ENCODE data around the gene MOCS1. TPM values are rescaled to one million over a fixed set of nuclear protein-coding genes. Genes with fewer than 3 reads are reported as not detected.
A peak's percentile ranks its signal among the peaks of the same experiment; 100 is the strongest.

MOCS1 gene
- total and polyA plus RNA-seq, 2 donors = 1.7 to 4.2 TPM

DNA sequence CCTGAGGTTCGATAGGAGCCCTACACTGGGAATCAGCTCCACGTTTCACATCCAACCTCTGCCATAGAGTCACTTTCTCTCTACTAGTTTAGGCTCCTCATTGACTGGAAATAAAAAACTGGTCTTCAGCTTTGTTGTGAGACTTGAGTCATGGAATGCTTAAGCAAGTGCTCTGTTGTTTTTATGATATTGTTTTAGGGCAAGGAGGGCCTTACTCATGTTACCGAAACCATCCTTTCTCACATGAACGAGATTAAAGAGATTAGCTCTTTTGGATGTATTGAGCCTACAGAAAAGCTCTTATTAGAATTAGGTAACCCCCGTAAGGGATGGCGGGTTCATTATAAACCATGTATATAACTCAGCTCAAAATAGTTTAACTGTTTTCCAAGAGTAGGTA is 6.9 kb upstream of the MOCS1 start:
- no peaks in the 10 kb centered on the region for H3K4me1 ChIP-seq (ENCODE audit: control insufficient read depth in 2 of 2, insufficient read depth in 2 of 2, low read length in 2 of 2)
- 97% methylated on average over 6 of the region's 6 CpGs for WGBS
- no peaks in the 10 kb centered on the region for H3K9me3 ChIP-seq (ENCODE audit: control insufficient read depth in 2 of 2, insufficient read depth in 1 of 2, low read length in 1 of 2)
- H3K4me3 ChIP-seq (ENCODE audit: low read length in 2 of 2) = no peak overlapping the region
- no peak overlapping the region for H3K27ac ChIP-seq (ENCODE audit: low read depth in 1 of 2, low read length in 1 of 2)
- H3K36me3 ChIP-seq (ENCODE audit: control insufficient read depth in 2 of 2, insufficient read depth in 2 of 2, low read length in 1 of 2) = no peaks in the 10 kb centered on the region
- DNase-seq (ENCODE audit: low read depth in 6 of 9, low spot score in 9 of 9) = no peak
- H3K27me3 ChIP-seq (ENCODE audit: control insufficient read depth in 2 of 2, insufficient read depth in 1 of 2, low read length in 1 of 2) = peaks cover 0 to 6% of the 10 kb centered on the region in 2 donors

DNA sequence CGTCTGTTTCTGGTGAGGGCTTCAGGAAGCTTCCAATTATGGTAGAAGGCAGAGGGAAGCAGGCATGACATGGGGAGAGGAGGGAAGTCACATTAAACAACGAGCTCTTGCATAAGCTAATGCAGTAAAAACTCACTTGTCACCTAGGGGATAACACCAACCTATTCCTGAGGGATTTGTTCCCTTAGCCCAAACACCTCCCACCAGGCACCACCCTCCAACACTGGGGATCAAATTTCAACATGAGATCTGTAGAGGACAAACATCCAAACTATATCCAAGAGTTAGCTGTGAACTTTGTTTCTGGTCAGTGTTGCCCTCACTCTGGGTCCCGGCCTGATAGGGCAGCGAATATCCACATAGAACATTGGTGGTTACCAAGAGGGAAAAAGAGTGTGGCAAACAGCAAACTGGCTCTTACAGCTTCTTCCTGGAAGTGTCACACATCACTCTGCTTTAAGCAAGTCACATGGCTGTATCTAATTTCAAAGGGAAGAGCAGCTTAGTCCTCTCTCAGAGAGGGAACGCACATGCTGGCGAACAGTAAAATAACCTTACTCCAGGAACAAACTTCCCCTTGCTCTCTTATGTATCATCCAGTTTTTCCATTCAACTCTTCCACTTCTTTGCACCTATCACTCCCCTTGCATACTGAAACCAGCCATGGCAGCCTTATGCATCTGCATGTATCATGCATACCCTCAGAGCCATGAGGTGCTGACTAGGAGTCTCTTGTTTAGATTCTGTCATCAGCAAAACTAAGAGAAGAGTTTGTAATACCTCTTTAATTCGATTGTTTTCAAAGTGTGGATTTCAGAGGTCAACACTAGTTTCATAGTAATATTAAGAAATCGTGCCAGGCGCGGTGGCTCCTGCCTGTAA is 4.8 kb upstream of the MOCS1 start:
- WGBS = 86% methylated on average over 10 of the region's 10 CpGs
- peaks cover 6 to 24% of the 10 kb centered on the region in 2 donors for H3K27me3 ChIP-seq (ENCODE audit: control insufficient read depth in 2 of 2, insufficient read depth in 1 of 2, low read length in 1 of 2)
- DNase-seq (ENCODE audit: low read depth in 6 of 9, low spot score in 9 of 9) = no peak
- no peak overlapping the region for H3K4me3 ChIP-seq (ENCODE audit: low read length in 2 of 2)
- no peaks in the 10 kb centered on the region for H3K36me3 ChIP-seq (ENCODE audit: control insufficient read depth in 2 of 2, insufficient read depth in 2 of 2, low read length in 1 of 2)
- H3K9me3 ChIP-seq (ENCODE audit: control insufficient read depth in 2 of 2, insufficient read depth in 1 of 2, low read length in 1 of 2) = peaks cover 0 to 1% of the 10 kb centered on the region in 2 donors
- no peak overlapping the region for H3K27ac ChIP-seq (ENCODE audit: low read depth in 1 of 2, low read length in 1 of 2)
- peaks cover 1 to 5% of the 10 kb centered on the region in 2 donors for H3K4me1 ChIP-seq (ENCODE audit: control insufficient read depth in 2 of 2, insufficient read depth in 2 of 2, low read length in 2 of 2)

DNA sequence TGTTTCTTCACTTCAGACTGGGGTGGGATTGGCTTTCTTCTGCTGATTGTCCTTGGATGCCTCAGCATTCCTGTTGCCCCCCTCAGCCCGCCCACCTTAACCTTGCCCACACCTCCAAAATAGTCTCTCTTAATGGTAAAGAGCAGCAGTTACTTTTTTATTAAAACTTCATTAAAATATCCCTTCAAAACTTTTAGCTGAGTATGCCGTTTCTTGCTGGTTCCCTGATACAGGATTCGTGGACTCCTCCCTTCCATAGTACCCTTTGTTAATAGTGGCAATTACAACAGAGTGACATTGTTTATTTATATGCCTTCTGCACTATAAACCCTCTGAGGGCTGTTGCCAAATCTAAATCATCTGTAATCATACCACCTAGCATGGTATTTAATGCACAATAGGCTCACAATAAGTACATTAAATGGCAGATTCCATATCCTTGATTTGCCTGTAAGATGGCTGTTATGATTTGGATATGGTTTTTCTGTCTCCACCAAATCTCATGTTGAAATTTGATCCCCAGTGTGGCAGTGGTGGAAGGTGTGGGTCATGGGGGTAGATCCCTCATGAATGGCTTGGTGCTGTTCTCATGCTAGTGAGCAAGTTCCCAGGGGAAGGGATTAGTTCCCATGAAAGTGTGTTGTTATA is 3.5 kb upstream of the MOCS1 start:
- H3K27ac ChIP-seq (ENCODE audit: low read depth in 1 of 2, low read length in 1 of 2) = no peak overlapping the region
- no peak for DNase-seq (ENCODE audit: low read depth in 6 of 9, low spot score in 9 of 9)
- H3K36me3 ChIP-seq (ENCODE audit: control insufficient read depth in 2 of 2, insufficient read depth in 2 of 2, low read length in 1 of 2) = no peaks in the 10 kb centered on the region
- H3K4me1 ChIP-seq (ENCODE audit: control insufficient read depth in 2 of 2, insufficient read depth in 2 of 2, low read length in 2 of 2) = peaks cover 3 to 5% of the 10 kb centered on the region in 2 donors
- H3K27me3 ChIP-seq (ENCODE audit: control insufficient read depth in 2 of 2, insufficient read depth in 1 of 2, low read length in 1 of 2) = peaks cover 6 to 36% of the 10 kb centered on the region in 2 donors
- 89% methylated on average over 3 of the region's 3 CpGs for WGBS
- H3K4me3 ChIP-seq (ENCODE audit: low read length in 2 of 2) = no peak overlapping the region
- H3K9me3 ChIP-seq (ENCODE audit: control insufficient read depth in 2 of 2, insufficient read depth in 1 of 2, low read length in 1 of 2) = peaks cover 0 to 1% of the 10 kb centered on the region in 2 donors

DNA sequence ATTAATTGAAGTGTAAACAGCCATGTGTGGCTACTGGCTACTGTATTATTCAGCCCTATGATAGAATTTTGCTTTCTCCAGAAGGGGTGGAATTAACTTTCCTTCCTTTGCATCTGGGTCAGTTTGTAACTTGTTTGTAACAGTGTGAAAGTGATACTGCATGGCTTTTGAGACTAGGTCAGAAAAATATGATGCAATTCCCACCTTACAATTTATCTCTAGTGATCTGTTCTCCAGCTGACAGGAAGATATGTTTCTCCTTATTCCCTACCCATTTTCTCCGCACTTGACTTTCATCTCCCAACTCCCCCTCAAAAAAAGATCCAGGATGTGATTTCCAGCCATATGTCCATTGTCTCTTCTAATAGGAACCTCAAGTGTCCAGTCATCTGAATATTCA is 2.6 kb upstream of the MOCS1 start:
- H3K4me1 ChIP-seq (ENCODE audit: control insufficient read depth in 2 of 2, insufficient read depth in 2 of 2, low read length in 2 of 2) = peaks cover 3 to 5% of the 10 kb centered on the region in 2 donors
- no peak for DNase-seq (ENCODE audit: low read depth in 6 of 9, low spot score in 9 of 9)
- H3K4me3 ChIP-seq (ENCODE audit: low read length in 2 of 2) = no peak overlapping the region
- H3K9me3 ChIP-seq (ENCODE audit: control insufficient read depth in 2 of 2, insufficient read depth in 1 of 2, low read length in 1 of 2) = peaks cover 0 to 1% of the 10 kb centered on the region in 2 donors
- H3K27me3 ChIP-seq (ENCODE audit: control insufficient read depth in 2 of 2, insufficient read depth in 1 of 2, low read length in 1 of 2) = peaks cover 6 to 43% of the 10 kb centered on the region in 2 donors
- WGBS = 93% methylated on average over 1 of the region's 1 CpG
- no peak overlapping the region for H3K27ac ChIP-seq (ENCODE audit: low read depth in 1 of 2, low read length in 1 of 2)
- H3K36me3 ChIP-seq (ENCODE audit: control insufficient read depth in 2 of 2, insufficient read depth in 2 of 2, low read length in 1 of 2) = no peaks in the 10 kb centered on the region

DNA sequence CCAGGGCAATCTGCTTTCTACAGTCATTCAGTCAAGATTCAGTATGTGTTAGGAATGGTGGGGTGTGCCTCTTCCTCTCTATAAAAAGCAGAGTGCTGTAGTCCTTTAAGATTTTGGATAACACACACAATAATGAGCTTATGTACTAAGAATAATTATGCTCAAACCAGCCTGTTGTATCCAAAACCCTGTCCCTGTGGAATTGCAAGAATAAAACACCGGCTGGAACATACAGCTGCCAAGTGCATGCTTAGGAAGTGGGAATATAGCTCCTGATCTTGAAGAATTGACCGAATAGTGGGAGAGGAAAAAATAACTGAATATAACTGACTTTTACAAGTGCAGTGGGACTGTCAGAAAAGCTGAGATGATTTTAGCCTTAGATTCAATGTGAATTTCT is 979 bp upstream of the MOCS1 start:
- Histone ChIP-seq H3K36me3 (ENCODE audit: control insufficient read depth in 2 of 2, insufficient read depth in 2 of 2, low read length in 1 of 2) (no peaks in the 10 kb centered on the region), H3K27me3 (ENCODE audit: control insufficient read depth in 2 of 2, insufficient read depth in 1 of 2, low read length in 1 of 2) (peaks cover 6 to 47% of the 10 kb centered on the region in 2 donors), H3K4me1 (ENCODE audit: control insufficient read depth in 2 of 2, insufficient read depth in 2 of 2, low read length in 2 of 2) (peaks cover 8 to 9% of the 10 kb centered on the region in 2 donors), H3K9me3 (ENCODE audit: control insufficient read depth in 2 of 2, insufficient read depth in 1 of 2, low read length in 1 of 2) (peaks cover 0 to 1% of the 10 kb centered on the region in 2 donors), H3K4me3 (ENCODE audit: low read length in 2 of 2) (no peak overlapping the region), H3K27ac (ENCODE audit: low read depth in 1 of 2, low read length in 1 of 2) (no peak overlapping the region)
- WGBS = 96% methylated on average over 2 of the region's 2 CpGs
- DNase-seq (ENCODE audit: low read depth in 6 of 9, low spot score in 9 of 9) = no peak

DNA sequence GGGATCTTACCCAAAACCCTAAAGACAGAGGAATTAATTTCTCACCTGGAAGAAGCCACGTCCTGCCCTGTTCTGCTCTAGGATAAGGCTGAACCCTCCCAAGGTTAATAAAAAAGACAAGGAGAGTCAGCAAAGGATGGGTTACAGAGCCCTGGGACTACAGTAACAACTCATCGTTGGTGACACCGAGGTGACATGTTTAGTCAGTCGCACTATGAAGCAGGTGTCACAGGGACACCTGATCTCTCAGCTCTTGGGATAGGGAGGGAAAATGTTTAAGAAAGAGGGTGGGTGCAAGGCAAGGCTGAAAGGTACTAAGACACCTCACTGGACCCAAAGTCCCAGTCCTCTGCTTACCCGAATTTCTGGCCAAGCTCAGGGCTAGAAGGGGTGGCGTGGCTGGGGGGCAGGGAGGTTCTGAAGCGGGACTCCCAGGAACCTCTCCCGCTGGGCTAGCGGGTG is 562 bp downstream of the MOCS1 start:
- Histone ChIP-seq H3K4me1 (ENCODE audit: control insufficient read depth in 2 of 2, insufficient read depth in 2 of 2, low read length in 2 of 2) (peaks cover 12% of the 10 kb centered on the region in 2 donors), H3K36me3 (ENCODE audit: control insufficient read depth in 2 of 2, insufficient read depth in 2 of 2, low read length in 1 of 2) (no peaks in the 10 kb centered on the region), H3K9me3 (ENCODE audit: control insufficient read depth in 2 of 2, insufficient read depth in 1 of 2, low read length in 1 of 2) (peaks cover 0 to 1% of the 10 kb centered on the region in 2 donors), H3K27ac (ENCODE audit: low read depth in 1 of 2, low read length in 1 of 2) (no peak overlapping the region), H3K4me3 (ENCODE audit: low read length in 2 of 2) (peak overlapping the region; percentile 43 to 66), H3K27me3 (ENCODE audit: control insufficient read depth in 2 of 2, insufficient read depth in 1 of 2, low read length in 1 of 2) (peaks cover 6 to 47% of the 10 kb centered on the region in 2 donors)
- DNase-seq (ENCODE audit: low read depth in 6 of 9, low spot score in 9 of 9) = no peak
- WGBS = 46% methylated on average over 9 of the region's 9 CpGs

DNA sequence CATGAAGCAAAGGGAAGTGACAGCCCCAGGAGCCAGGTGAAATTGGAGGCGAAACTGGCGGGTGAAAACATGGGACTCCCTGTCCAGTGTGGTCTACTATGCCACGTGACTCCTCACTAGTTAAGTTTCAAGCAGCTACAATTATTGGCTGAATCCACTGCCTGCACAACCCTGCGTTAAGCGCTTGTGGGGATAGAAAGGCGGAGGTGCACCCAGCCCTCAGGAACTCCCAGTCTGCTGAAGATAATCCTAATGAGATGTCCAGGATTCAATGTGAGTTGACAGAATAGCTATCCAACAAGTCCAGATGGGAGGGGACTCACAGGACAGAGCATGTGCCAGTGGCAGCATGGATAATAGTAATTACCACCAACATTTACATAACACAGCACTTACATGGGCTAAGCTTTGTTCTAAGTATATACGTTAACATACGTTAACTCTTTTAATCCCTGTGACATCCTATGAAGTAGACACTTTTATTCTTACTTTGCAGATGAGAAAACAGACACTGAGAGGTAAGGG is 1.8 kb downstream of the MOCS1 start:
- 97% methylated on average over 8 of the region's 8 CpGs for WGBS
- Histone ChIP-seq H3K4me3 (ENCODE audit: low read length in 2 of 2) (no peak overlapping the region), H3K27me3 (ENCODE audit: control insufficient read depth in 2 of 2, insufficient read depth in 1 of 2, low read length in 1 of 2) (peaks cover 6 to 47% of the 10 kb centered on the region in 2 donors), H3K4me1 (ENCODE audit: control insufficient read depth in 2 of 2, insufficient read depth in 2 of 2, low read length in 2 of 2) (peaks cover 12% of the 10 kb centered on the region in 2 donors), H3K36me3 (ENCODE audit: control insufficient read depth in 2 of 2, insufficient read depth in 2 of 2, low read length in 1 of 2) (no peaks in the 10 kb centered on the region), H3K9me3 (ENCODE audit: control insufficient read depth in 2 of 2, insufficient read depth in 1 of 2, low read length in 1 of 2) (peaks cover 0 to 1% of the 10 kb centered on the region in 2 donors), H3K27ac (ENCODE audit: low read depth in 1 of 2, low read length in 1 of 2) (no peak overlapping the region)
- DNase-seq (ENCODE audit: low read depth in 6 of 9, low spot score in 9 of 9) = no peak

DNA sequence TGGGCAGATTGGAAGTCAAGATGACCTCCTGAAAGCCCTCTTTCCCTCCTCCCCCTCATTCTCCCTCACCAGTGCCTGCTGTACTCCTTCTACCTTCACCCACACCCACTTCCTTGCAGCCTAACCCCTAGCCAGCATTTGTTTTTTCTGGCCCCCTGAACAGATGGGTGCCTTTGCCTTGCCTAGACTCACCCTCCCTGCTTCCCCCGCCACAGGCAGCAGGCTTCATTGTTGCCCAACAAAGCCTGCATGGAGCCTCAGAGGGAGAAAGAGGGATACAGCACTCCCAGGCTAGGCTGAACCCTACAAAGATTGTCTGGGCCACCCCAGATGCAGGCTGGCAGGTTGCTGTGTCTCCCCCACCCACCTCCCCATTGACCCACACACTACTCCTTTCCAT is 2.7 kb downstream of the MOCS1 start:
- H3K4me3 ChIP-seq (ENCODE audit: low read length in 2 of 2) = no peak overlapping the region
- no peak for DNase-seq (ENCODE audit: low read depth in 6 of 9, low spot score in 9 of 9)
- peaks cover 0 to 1% of the 10 kb centered on the region in 2 donors for H3K9me3 ChIP-seq (ENCODE audit: control insufficient read depth in 2 of 2, insufficient read depth in 1 of 2, low read length in 1 of 2)
- peaks cover 12% of the 10 kb centered on the region in 2 donors for H3K4me1 ChIP-seq (ENCODE audit: control insufficient read depth in 2 of 2, insufficient read depth in 2 of 2, low read length in 2 of 2)
- WGBS = 93% methylated on average over 1 of the region's 1 CpG
- H3K27me3 ChIP-seq (ENCODE audit: control insufficient read depth in 2 of 2, insufficient read depth in 1 of 2, low read length in 1 of 2) = peaks cover 6 to 47% of the 10 kb centered on the region in 2 donors
- H3K27ac ChIP-seq (ENCODE audit: low read depth in 1 of 2, low read length in 1 of 2) = no peak overlapping the region
- H3K36me3 ChIP-seq (ENCODE audit: control insufficient read depth in 2 of 2, insufficient read depth in 2 of 2, low read length in 1 of 2) = no peaks in the 10 kb centered on the region

DNA sequence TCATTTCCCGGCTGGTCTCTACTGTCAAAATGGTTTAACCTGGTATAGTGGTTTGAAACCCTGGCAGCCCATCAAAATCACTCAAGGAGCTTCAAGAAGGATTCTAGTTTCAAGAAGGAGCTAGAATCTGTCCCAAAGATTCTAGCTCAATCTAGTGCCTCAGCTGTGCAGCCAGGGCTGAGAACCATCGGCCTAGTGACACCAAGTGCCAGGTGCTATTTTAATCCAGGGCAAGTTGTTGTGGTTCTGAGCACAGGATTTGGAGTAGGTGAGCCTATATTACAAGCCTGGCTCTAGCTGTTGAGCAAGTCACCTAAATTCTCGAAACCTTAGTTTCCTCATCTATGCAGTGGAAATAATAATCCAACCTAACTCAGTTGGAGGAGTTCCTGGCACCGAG is 3.7 kb downstream of the MOCS1 start:
- 91% methylated on average over 4 of the region's 4 CpGs for WGBS
- Histone ChIP-seq H3K27me3 (ENCODE audit: control insufficient read depth in 2 of 2, insufficient read depth in 1 of 2, low read length in 1 of 2) (peaks cover 6 to 36% of the 10 kb centered on the region in 2 donors), H3K4me3 (ENCODE audit: low read length in 2 of 2) (no peak overlapping the region), H3K9me3 (ENCODE audit: control insufficient read depth in 2 of 2, insufficient read depth in 1 of 2, low read length in 1 of 2) (peaks cover 0 to 1% of the 10 kb centered on the region in 2 donors), H3K36me3 (ENCODE audit: control insufficient read depth in 2 of 2, insufficient read depth in 2 of 2, low read length in 1 of 2) (no peaks in the 10 kb centered on the region), H3K27ac (ENCODE audit: low read depth in 1 of 2, low read length in 1 of 2) (no peak overlapping the region), H3K4me1 (ENCODE audit: control insufficient read depth in 2 of 2, insufficient read depth in 2 of 2, low read length in 2 of 2) (peaks cover 12% of the 10 kb centered on the region in 2 donors)
- no peak for DNase-seq (ENCODE audit: low read depth in 6 of 9, low spot score in 9 of 9)

Measured in thymus (tissue), 11 donors.